Fibroblast of the conjunctiva (primary cell): Measurements from ENCODE around the gene RHOJ.
"Not testable (repeated sequence)": the region's sequence is repeated elsewhere in the genome, so short reads cannot be mapped to it uniquely, and the experiment has no call there.

Experiments
- DNase-seq: peaks from one replicate; pipeline ENCODE4 v3.0.0-alpha.2; 2010; ENCODE audit warnings: low read depth

Gene RHOJ

GRCh38 chr14:63204407-63205043 lies at the start of gene RHOJ:
TSS of gene RHOJ (plus strand) at chr14:63204443. CDS start at chr14:63204870, 427 bp downstream.
- DNase-seq, result no peak

- DNase-seq, result no peak
Measured at GRCh38 chr14:63155511-63156185, 48.6 kb upstream of the RHOJ start.

- DNase-seq, result no peak
Measured at GRCh38 chr14:63157195-63157594, 47.0 kb upstream of the RHOJ start.

- no peak for DNase-seq
Measured at GRCh38 chr14:63163306-63163705, 40.9 kb upstream of the RHOJ start.

GRCh38 chr14:63164108-63164683 lies 40.0 kb upstream of the RHOJ start:
- DNase-seq, result no peak

- not testable (repeated sequence) for DNase-seq
Measured at GRCh38 chr14:63165267-63165666, 39.0 kb upstream of the RHOJ start.

GRCh38 chr14:63167044-63167443 lies 37.2 kb upstream of the RHOJ start:
- DNase-seq, result no peak

GRCh38 chr14:63174760-63175191 lies 29.5 kb upstream of the RHOJ start:
- DNase-seq, result peak; percentile 47

GRCh38 chr14:63175531-63175930 lies 28.7 kb upstream of the RHOJ start:
- no peak for DNase-seq

- no peak for DNase-seq
Measured at GRCh38 chr14:63178912-63179311, 25.3 kb upstream of the RHOJ start.

- no peak for DNase-seq
Measured at GRCh38 chr14:63179383-63179782, 24.9 kb upstream of the RHOJ start.

GRCh38 chr14:63180011-63180410 lies 24.2 kb upstream of the RHOJ start:
- no peak for DNase-seq

- no peak for DNase-seq
Measured at GRCh38 chr14:63182968-63183367, 21.3 kb upstream of the RHOJ start.

- peak; percentile 33 for DNase-seq
Measured at GRCh38 chr14:63186453-63186852, 17.8 kb upstream of the RHOJ start.

GRCh38 chr14:63191211-63191610 lies 13.0 kb upstream of the RHOJ start:
- DNase-seq, result no peak

GRCh38 chr14:63192085-63192484 lies 12.2 kb upstream of the RHOJ start:
- DNase-seq, result no peak

- DNase-seq, result no peak
Measured at GRCh38 chr14:63193236-63193635, 11.0 kb upstream of the RHOJ start.

- DNase-seq, result no peak
Measured at GRCh38 chr14:63200035-63200740, 4.1 kb upstream of the RHOJ start.

GRCh38 chr14:63200767-63201166 lies 3.5 kb upstream of the RHOJ start:
- DNase-seq, result no peak

GRCh38 chr14:63203015-63203414 lies 1.2 kb upstream of the RHOJ start:
- no peak for DNase-seq

- peak; percentile 87 for DNase-seq
Measured at GRCh38 chr14:63203618-63204406, 431 bp upstream of the RHOJ start.

GRCh38 chr14:63205044-63205575 lies 867 bp downstream of the RHOJ start:
- DNase-seq, result no peak
